Measurements from ENCODE around the gene TFRC. TPM values are rescaled to one million over a fixed set of nuclear protein-coding genes. Genes with fewer than 3 reads are reported as not detected.

The TFRC gene
- total and polyA plus RNA-seq, 11 donors, result 15.7 to 232 (median 103) TPM

DNA sequence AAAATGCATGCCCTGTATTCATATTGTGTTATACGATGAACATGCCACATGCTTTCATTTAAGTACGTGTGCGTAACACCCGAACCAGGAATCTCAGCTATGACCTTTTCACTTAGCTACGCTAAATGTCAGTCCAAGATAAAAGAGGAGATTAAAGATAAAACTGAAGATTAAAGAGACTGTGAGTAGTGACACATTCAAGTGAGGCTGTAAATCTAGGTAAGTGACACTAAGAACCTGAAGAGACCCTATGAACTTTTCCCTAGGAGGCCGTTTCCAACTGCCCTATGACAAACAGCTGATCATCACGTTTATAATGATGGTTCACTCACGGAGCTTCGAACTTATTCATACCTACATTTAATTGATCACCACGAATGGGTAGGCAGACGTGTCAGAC is 32.2 kb downstream of the TFRC start:
- ATAC-seq, result no peak

DNA sequence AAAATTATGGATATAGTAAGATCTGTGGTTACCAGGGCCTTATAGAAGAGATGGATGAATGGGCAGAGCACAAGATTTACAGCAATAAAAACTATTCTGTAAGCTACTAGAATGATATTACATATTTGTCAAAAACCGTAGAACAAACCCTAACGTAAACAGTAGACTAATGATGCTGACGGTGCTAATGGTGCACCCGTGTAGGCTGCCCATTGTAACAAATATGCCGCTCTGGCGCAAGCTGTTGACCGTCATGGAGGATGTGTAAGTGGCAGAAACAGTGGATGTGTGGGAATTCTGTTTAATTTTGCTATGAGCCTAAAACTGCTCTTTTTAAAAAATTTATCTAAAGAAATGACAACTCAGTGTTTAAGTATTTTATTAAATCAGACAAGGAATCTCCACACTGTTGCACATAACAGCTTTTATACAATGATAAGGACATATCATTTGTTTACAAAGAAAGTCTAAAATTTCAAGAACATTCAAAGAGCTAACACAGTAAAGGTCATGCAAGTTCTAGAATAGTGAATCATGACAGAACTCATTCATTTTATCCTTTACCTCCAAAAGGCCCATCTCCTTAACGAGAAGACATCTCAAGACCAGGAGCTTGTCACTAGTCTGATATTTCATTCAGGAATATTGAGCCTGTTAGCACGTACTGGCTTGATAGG is 32.8 kb downstream of the TFRC start:
- TF ChIP-seq, protein P1, sequence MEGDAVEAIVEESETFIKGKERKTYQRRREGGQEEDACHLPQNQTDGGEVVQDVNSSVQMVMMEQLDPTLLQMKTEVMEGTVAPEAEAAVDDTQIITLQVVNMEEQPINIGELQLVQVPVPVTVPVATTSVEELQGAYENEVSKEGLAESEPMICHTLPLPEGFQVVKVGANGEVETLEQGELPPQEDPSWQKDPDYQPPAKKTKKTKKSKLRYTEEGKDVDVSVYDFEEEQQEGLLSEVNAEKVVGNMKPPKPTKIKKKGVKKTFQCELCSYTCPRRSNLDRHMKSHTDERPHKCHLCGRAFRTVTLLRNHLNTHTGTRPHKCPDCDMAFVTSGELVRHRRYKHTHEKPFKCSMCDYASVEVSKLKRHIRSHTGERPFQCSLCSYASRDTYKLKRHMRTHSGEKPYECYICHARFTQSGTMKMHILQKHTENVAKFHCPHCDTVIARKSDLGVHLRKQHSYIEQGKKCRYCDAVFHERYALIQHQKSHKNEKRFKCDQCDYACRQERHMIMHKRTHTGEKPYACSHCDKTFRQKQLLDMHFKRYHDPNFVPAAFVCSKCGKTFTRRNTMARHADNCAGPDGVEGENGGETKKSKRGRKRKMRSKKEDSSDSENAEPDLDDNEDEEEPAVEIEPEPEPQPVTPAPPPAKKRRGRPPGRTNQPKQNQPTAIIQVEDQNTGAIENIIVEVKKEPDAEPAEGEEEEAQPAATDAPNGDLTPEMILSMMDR (IDR thresholded peaks at IDR 0.05), result no peak
- no peak for TF ChIP-seq POLR2A (IDR thresholded peaks at IDR 0.05)
- Histone ChIP-seq H3K4me1 (no peaks in the 10 kb centered on the region), H3K27me3 (no peaks in the 10 kb centered on the region), H3K27ac (no peak overlapping the region), H3K36me3 (peaks cover 0 to 63% (median 57%) of the 10 kb centered on the region in 9 donors), H3K9me3 (no peaks in the 10 kb centered on the region), H3K4me3 (no peak overlapping the region)
- no peak for DNase-seq
- intact Hi-C loops (cut with DNase I), result no loop called here
- ATAC-seq, result no peak
- 84 to 92% (median 89%) methylated on average over 9 of the region's 9 CpGs for WGBS, 4 donors

More for the DNA sequence above, 32.2 kb downstream of the TFRC start:
- Histone ChIP-seq H3K4me3 (no peak overlapping the region), H3K27ac (no peak overlapping the region), H3K27me3 (no peaks in the 10 kb centered on the region), H3K4me1 (no peaks in the 10 kb centered on the region), H3K36me3 (peaks cover 0 to 69% (median 63%) of the 10 kb centered on the region in 9 donors), H3K9me3 (no peaks in the 10 kb centered on the region)
- DNase-seq, result no peak
- intact Hi-C loops (cut with DNase I), result loop anchor here in 1 of 10 donors (10.0 kb wide), 1 partner anchor 475 kb away; no protein-coding TSS in a partner anchor
- TF ChIP-seq, protein P1 (IDR thresholded peaks at IDR 0.05), result no peak
- TF ChIP-seq POLR2A (IDR thresholded peaks at IDR 0.05), result no peak
- 81 to 86% (median 86%) methylated on average over 11 of the region's 11 CpGs for WGBS, 4 donors

- Histone ChIP-seq H3K9me3 (no peaks in the 10 kb centered on the region), H3K4me3 (no peak overlapping the region), H3K27ac (no peak overlapping the region), H3K4me1 (no peaks in the 10 kb centered on the region), H3K36me3 (peaks cover 0 to 48% (median 42%) of the 10 kb centered on the region in 9 donors), H3K27me3 (no peaks in the 10 kb centered on the region)
- DNase-seq (no peak), ATAC-seq (no peak)
- TF ChIP-seq, protein P1 (IDR thresholded peaks at IDR 0.05), result no peak
- no peak for TF ChIP-seq POLR2A (IDR thresholded peaks at IDR 0.05)
- WGBS, 4 donors, result 87 to 90% (median 89%) methylated on average over 10 to 11 of the region's 11 CpGs
- intact Hi-C loops (cut with DNase I), result no loop called here
These were observed 34.4 kb downstream of the TFRC start for GRCh38 chr3:196047391-196048030.

- 97% methylated on average over 27 of the region's 27 CpGs for WGBS, 4 donors
- TF ChIP-seq, protein P1 (IDR thresholded peaks at IDR 0.05), result no peak
- no peak for TF ChIP-seq POLR2A (IDR thresholded peaks at IDR 0.05)
- Histone ChIP-seq H3K4me1 (no peaks in the 10 kb centered on the region), H3K27ac (no peak overlapping the region), H3K9me3 (peaks cover 0 to 21% (median 0%) of the 10 kb centered on the region in 12 donors), H3K36me3 (peaks cover 0 to 18% (median 13%) of the 10 kb centered on the region in 9 donors), H3K27me3 (no peaks in the 10 kb centered on the region), H3K4me3 (no peak overlapping the region)
- DNase-seq (no peak), ATAC-seq (no peak)
- intact Hi-C loops (cut with DNase I), result no loop called here
These were observed 37.4 kb downstream of the TFRC start for GRCh38 chr3:196044513-196044912.

Measured in heart left ventricle (tissue), 16 donors.